Colonic mucosa (tissue), 4 donors: ENCODE measurements around the gene SMIM31. TPM values are rescaled to one million over a fixed set of nuclear protein-coding genes. Genes with fewer than 3 reads are reported as not detected.
A peak's percentile ranks its signal among the peaks of the same experiment; 100 is the strongest.

Experiments used
- DNase-seq: peaks from one replicate; pipeline ENCODE4 v3.0.0-alpha.2; 2020
- H3K27ac ChIP-seq: fragments of 200-600 bp; one replicate; pipeline ENCODE4 v1.8.0; 2021
- H3K27me3 ChIP-seq: fragments of 200-600 bp; one replicate; pipeline ENCODE4 v1.8.0; 2021
- H3K36me3 ChIP-seq: fragments of 200-600 bp; one replicate; pipeline ENCODE4 v1.8.0; 2021
- H3K4me1 ChIP-seq: fragments of 200-600 bp; one replicate; pipeline ENCODE4 v1.8.0; 2021; ENCODE audit warnings: mild to moderate bottlenecking
- H3K4me3 ChIP-seq: fragments of 200-600 bp; one replicate; pipeline ENCODE4 v1.8.0; 2021
- H3K9ac ChIP-seq, 2 donors: one replicate each; pipeline ENCODE4 v1.7.0; 2013; ENCODE audit warnings: control low read depth in 2 of 2, low read depth in 2 of 2, low read length in 2 of 2
- H3K9me3 ChIP-seq: fragments of 200-600 bp; one replicate; pipeline ENCODE4 v1.8.0; 2021
- CTCF ChIP-seq: fragments of 200-600 bp; IDR thresholded peaks from one replicate; pipeline ENCODE4 v1.8.0; 2022; ENCODE audit warnings: antibody characterized with exemption, mild to moderate bottlenecking
- intact Hi-C: fragments of 100-400 bp; cut with DNase I; formaldehyde crosslinking; loops from one replicate; pipeline ENCODE4 v1.14.1; 2022
- total RNA-seq, 2 donors: library from RNA; stranded (reverse); fragmentation: NEBNext Ultra II Directional in 1 of 2; extraction: Animal tissue kit (Norgen Biotek cat#: 25700) in 1 of 2; gene quantifications; one replicate each; pipeline ENCODE4 v1.2.1, GENCODE V29; 2021
- donor health status: healthy.
- donor health status: DM: no; HTN: no; CAD: no.
- donor health status: DM: no; HTN: no; CAD: no.

SMIM31 gene
- total RNA-seq = 10 to 100 TPM; 21.0 to 31.0 TPM

GRCh38 chr4:164753873-164754488, at the start of gene SMIM31:
SMIM31 (plus strand) TSS chr4:164754131; CDS start chr4:164770444, 16,313 bp downstream.
- H3K9ac ChIP-seq = peak within 1 kb of the TSS in 1 of 2 donors; percentile 69
- no peaks in the 10 kb centered on the region for H3K27me3 ChIP-seq
- peak; percentile 60 for DNase-seq
- H3K36me3 ChIP-seq = no peaks in the 10 kb centered on the region
- H3K4me1 ChIP-seq = no peaks in the 10 kb centered on the region
- no peaks in the 10 kb centered on the region for H3K9me3 ChIP-seq
- TF ChIP-seq CTCF = no peak
- H3K27ac ChIP-seq = peak within 1 kb of the TSS; percentile 69
- peak within 1 kb of the TSS; percentile 17 for H3K4me3 ChIP-seq
- intact Hi-C loops = no loop called here

GRCh38 chr4:164706675-164707074, 47.3 kb upstream of the SMIM31 start:
- no peak for TF ChIP-seq CTCF
- H3K27me3 ChIP-seq = no peaks in the 10 kb centered on the region
- H3K27ac ChIP-seq = no peak overlapping the region
- H3K36me3 ChIP-seq = no peaks in the 10 kb centered on the region
- H3K4me3 ChIP-seq = no peak overlapping the region
- intact Hi-C loops = no loop called here
- no peak for DNase-seq
- H3K9ac ChIP-seq = no peak overlapping the region
- H3K4me1 ChIP-seq = no peaks in the 10 kb centered on the region
- H3K9me3 ChIP-seq = no peaks in the 10 kb centered on the region

- DNase-seq = no peak
- Histone ChIP-seq H3K36me3 (no peaks in the 10 kb centered on the region), H3K9ac (no peak overlapping the region), H3K4me3 (no peak overlapping the region), H3K9me3 (no peaks in the 10 kb centered on the region), H3K27me3 (no peaks in the 10 kb centered on the region), H3K27ac (no peak overlapping the region), H3K4me1 (no peaks in the 10 kb centered on the region)
- intact Hi-C loops = no loop called here
- TF ChIP-seq CTCF = no peak
Measured at GRCh38 chr4:164716901-164717300, 37.0 kb upstream of the SMIM31 start.

- no peaks in the 10 kb centered on the region for H3K9me3 ChIP-seq
- H3K36me3 ChIP-seq = no peaks in the 10 kb centered on the region
- TF ChIP-seq CTCF = no peak
- DNase-seq = no peak
- no peak overlapping the region for H3K9ac ChIP-seq
- no peaks in the 10 kb centered on the region for H3K27me3 ChIP-seq
- no peaks in the 10 kb centered on the region for H3K4me1 ChIP-seq
- H3K27ac ChIP-seq = no peak overlapping the region
- intact Hi-C loops = no loop called here
- no peak overlapping the region for H3K4me3 ChIP-seq
Measured at GRCh38 chr4:164718827-164719226, 35.1 kb upstream of the SMIM31 start.

GRCh38 chr4:164725066-164725465, 28.9 kb upstream of the SMIM31 start:
- Histone ChIP-seq H3K27ac (no peak overlapping the region), H3K4me1 (no peaks in the 10 kb centered on the region), H3K4me3 (no peak overlapping the region), H3K36me3 (no peaks in the 10 kb centered on the region), H3K9me3 (no peaks in the 10 kb centered on the region), H3K27me3 (no peaks in the 10 kb centered on the region), H3K9ac (no peak overlapping the region)
- intact Hi-C loops = no loop called here
- no peak for DNase-seq
- no peak for TF ChIP-seq CTCF
